Activated T-cell treated with anti-CD3 and anti-CD28 coated beads for 48 hours (primary cell): ENCODE measurements around the gene METTL16.

Source experiments
- DNase-seq: peaks from one replicate; pipeline ENCODE4 v3.0.0-alpha.2; 2020; ENCODE audit warnings: low read depth

Gene METTL16

DNA sequence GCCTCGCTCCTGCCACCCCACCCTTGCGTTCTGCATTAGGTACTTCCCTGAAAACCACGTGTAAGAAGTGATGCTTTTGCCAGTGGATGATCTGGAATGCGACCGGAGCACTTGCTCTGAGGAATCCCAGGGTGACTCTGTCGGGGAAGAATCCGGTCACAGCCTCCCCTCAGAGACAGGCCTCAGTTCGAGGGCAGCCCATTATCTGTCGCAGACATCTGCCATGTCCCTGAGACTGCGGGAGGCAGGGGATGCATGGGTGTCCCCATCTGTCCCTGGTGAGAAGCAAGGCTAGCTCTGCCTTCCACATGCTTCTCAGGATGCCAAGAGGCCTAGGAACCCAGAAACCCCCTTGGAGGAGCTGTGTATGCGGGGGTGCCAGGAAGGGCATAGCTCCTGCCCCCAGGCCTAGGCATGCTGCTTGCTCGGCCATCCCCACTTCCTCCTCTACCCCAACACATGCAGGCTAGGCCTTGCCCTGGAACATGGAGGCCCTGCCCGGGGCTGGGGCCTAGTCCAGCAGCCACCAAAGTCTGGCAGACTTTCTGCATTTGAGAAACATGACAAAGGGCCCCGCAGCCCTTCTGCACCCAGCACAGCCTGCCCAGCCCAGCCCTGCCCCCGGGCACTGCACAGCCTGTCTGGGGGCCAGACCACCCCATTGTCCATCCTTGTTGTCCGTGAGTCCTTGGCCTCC lies 131.3 kb downstream of the METTL16 start:
- DNase-seq: no peak

DNA sequence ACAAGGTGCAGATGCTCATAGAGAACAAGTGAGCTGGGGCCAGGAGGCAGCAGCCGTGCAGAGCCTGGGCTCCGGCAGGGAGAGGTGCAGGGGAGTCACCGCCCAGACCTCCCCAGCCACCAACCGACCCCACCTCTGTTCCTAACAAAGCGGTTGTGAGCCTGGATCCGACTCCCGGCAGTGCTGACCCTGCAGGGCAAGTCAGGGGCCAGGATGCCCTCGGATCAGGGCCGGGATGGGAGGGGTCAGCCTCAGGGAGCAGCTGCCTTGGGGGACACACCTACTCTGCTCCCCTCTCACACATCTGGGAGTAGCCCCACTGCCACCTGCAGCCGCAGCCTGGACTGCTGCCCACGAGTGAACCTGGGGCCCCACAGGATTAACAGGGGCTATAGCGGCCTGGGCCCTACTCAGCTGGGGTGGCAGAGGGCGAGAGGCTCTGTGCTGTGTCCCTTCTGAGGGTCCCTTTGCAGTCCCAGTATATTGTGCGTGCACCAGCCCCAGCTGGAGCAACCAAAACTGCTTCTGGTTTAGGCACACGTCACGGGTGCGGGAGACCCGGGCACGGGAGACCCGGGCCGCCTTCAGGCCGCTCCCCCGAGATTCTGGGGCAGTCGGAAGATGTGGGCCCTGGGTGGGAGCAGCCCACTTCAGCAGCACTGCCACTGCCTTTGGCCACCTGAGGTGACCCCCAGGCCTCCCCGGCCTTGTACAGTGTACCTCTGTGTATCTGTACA lies 132.0 kb downstream of the METTL16 start:
- no peak for DNase-seq

DNA sequence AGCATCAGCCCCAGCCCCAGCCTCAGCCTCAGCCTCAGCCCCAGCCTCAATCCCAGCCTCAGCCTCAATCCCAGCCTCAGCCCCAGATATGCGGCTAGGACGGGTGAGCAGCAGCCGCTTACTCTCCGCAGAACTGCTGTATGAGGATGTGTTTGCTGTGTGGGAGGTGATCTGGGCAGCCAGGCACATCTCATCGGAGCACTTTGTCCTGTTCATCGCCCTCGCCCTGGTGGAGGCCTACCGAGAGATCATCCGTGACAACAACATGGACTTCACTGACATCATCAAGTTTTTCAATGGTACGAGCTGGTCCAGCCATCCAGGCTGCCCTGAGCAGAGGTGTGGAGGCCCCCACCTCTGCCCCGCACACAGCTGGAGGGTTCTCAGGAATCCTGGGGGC lies 132.8 kb downstream of the METTL16 start:
- no peak for DNase-seq

DNA sequence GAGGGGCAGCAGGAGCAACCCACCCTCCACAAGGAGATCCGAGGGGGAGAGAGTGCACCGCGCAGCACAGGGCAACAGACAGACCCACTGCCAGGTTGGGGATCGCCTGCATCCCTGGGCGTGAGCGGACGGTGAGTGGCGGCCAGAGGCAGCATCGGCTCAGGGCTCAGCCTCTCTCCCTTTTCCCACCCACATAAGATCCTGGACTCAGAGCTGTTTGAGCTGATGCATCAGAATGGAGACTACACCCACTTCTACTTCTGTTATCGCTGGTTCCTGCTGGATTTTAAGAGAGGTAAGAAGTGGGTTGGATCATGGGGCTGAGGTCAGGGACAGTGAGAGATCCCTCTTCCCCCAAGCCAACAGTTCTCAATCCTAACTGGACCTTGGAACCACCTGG lies 134.0 kb downstream of the METTL16 start:
- no peak for DNase-seq

DNA sequence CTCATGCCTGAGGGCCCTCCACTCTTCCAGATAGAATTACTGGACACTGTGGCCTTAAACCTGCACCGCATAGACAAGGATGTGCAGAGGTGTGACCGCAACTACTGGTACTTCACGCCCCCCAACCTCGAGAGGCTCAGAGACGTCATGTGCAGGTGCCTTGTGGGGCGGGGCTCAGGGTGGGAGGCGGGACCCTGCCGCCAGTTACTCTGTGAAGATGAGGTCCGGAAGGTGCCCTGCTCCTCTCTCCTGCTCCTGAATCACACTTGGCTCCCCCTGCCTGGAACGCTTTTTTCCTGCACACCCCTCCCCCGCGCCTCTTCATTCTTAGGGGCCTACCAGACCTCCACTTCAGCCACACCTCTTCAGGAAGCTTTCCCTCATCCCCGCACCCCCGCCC lies 135.6 kb downstream of the METTL16 start:
- no peak for DNase-seq

DNA sequence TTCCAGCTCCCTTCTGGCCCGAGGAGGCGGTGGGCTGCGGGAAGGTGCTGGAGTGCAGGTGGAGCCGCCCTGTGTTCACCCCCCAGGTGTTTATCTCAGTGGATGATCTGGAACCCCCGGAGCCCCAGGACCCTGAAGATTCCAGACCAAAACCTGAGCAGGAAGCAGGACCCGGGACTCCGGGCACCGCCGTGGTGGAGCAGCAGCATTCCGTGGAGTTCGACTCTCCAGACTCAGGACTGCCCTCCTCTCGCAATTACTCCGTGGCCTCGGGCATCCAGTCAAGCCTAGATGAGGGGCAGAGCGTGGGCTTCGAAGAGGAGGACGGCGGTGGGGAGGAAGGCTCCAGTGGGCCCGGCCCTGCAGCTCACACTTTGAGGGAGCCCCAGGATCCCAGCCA lies 136.3 kb downstream of the METTL16 start:
- DNase-seq: no peak

DNA sequence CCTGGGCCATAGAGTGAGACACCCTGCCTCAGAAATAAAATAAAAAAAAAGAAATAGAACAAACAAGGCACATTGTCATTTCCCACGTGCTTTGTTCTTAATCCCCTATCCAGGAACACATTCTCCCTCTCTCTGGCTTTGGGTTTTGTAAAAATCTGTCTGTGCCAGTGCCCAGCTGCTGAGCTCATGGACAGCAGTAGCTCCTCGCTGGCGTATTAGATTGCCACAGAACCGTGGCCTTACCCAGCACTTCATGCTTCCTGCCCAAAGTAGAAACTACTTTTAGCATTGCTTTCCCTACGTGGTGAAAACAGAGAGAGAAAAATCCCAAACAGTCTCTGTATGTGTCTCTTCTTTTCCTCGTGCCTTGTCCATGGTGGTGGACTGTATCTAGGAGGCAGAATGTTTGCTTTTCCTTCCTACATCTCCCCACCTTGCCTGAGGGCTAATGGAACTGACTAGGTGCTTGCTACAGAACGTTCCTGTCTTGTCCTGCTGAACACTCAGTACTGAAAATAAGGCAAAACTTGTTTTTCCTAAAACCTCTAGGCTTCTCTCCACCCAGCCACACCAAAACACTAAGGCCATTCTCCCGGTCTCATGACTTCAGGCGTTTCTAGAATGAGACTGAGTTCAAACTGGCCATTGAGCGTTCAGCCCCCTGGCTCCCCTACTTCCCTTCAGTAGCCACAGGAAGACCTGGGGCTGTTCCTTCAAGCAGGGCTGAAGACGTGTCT lies 137.0 kb downstream of the METTL16 start:
- DNase-seq: no peak

DNA sequence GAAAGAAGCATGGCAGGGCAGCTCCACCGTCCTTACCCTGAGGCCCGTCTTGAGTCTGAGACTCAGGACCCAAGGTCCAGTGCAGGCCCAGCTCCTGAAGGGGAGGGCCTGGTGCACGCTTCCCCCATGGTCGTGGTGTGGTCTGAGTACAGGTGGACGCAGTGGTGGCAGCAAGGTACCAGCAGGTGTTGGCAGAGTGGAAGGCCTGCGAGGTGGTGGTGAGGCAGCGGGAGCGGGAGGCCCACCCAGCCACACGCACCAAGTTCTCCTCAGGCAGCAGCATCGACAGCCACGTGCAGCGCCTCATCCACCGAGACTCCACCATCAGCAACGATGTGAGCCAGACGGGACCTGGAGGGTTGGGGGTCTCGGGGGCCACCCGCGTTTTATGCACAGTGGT lies 138.5 kb downstream of the METTL16 start:
- DNase-seq: no peak

DNA sequence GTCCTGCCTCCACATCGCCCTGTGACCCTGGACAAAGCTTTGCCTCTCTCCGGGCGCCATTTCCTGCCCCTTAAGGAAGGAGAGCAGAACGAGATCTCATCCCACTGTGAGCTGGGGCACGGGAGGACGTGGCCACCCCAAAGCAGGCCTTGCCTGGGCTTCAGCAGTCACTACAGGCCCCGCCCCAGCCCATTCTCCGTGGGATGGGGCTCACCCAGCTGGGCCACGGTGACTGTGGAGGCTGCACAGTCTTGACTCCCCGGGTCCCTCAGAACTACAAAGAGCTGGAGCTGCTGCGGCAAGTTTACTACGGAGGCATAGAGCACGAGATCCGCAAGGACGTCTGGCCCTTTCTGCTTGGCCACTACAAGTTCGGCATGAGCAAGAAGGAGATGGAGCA lies 139.0 kb downstream of the METTL16 start:
- DNase-seq: no peak

DNA sequence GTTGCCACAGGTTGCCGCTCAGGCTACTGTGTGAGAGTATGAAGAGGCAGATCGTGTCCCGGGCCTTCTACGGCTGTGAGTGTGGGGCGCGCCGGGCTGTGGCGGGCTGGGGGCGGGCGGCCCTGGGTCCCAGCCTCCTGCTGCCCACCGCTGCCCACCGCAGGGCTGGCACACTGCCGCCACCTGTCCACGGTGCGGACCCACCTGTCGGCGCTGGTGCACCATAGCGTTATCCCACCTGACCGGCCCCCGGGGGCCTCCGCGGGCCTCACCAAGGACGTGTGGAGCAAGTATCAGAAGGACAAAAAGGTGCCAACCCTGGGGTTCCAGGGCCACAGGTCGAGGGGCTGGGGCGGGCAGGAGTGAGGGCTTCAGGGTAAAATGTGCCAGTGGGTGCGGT lies 139.5 kb downstream of the METTL16 start:
- no peak for DNase-seq

DNA sequence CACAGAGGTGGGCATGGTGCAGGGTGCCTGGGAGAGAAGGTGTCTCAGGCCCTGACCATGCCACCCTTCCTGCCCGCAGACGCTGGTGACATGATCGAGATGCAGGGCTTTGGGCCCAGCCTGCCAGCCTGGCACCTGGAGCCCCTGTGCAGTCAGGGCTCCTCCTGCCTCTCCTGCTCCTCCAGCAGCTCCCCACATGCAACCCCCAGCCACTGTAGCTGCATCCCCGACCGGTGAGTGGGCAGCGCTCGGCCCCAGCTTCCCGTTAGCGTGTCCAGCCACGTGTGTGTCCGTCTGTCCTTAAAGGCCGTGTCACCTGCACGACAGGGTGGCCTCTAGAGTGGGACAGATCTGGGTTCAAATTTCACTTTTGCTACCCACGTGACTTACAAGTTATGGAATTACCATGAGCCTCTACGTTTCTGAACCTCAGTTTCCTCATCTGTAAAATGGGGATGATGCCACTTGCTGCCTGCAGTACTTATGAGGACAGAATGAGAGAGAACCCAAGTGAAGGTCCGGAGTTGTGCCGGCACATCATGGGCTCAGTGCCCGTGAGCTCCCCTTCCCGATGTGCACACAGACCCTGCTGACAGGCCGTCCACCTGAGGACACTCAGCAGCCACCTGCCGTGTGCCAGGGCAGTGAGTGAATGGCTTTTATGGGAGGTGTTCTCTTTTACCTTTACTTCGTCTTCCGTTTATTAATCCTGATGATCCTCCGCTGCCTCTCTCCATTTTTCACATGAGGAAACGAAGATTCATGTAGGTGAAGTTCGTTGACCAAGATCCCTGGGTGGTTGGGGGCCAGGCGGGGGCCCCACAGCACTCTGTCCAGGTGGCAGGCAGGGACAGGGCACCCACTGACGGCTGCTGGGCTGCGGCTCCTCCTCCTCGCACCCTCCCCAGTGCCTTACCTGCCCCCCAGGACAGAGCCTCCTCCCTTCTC lies 140.2 kb downstream of the METTL16 start:
- DNase-seq: no peak

DNA sequence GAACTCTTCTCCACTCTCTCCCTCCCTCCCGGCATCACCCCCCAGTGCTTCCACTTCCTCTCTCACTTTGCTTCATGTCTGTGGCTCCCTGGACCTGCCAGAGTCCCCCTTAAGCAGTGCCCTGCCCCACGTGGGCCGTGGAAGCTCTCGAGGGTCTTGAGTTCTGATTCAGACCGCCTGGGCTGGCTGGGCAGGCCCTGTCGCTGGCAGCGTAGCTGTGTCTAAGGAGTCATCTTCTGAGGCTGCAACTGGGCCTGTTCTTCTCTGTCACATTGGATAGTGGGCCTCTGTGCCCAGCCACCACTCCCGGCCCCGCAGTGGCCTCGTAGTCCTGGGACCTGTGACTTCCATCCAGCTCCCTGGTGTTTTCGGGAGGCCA lies 141.5 kb downstream of the METTL16 start:
- DNase-seq: no peak

DNA sequence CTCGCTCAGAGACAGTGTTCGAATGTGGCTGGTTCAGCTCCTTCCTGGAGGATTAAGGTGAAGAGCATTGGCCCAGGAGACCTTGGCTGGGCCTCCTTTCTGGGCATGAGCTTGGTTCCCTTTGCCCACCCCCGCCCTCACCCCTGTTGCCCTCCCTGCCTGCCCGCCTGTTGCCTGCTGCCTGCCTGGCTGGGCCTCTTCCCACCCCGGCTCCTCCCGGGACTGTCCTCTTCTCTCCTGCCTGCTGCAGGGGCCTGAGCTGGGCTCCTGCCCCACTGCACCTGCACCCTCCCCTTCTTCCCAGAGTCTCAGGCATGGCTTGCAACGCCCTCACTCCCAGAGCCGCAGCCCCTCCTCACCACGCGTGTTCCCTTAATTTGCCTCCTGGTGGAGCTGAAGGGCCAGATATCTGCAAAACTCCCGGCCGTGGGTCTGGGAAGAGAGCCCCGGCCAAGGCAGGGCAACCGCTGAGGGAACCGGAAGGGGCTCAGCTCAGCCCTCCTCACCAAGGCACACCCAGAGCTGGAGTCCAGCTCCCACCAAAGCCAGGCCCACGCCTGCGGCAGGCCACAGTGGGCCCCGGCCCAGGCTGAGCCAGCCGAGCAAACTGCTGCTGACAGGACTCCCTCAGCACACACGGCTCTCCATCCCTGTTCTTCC lies 142.0 kb downstream of the METTL16 start:
- no peak for DNase-seq

DNA sequence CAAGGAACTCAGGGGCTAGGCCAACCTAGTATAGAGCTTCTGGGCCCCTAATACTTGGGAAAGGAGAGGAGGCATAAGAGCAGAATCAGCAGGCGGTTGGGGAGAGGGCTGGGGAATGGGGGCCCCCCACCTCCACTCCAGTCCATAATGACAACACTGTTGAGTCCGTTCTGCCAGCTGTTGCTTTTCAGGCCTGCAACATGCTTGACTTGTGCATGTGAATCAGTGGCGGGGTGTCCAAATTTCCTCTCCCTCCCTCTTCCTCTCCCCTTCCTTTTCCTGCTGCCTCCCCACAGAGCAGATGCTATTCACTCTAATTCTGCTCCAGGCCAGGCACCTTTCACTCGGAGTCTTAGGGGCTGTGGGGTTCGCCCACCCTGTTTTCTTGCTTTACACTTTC lies 142.6 kb downstream of the METTL16 start:
- no peak for DNase-seq

DNA sequence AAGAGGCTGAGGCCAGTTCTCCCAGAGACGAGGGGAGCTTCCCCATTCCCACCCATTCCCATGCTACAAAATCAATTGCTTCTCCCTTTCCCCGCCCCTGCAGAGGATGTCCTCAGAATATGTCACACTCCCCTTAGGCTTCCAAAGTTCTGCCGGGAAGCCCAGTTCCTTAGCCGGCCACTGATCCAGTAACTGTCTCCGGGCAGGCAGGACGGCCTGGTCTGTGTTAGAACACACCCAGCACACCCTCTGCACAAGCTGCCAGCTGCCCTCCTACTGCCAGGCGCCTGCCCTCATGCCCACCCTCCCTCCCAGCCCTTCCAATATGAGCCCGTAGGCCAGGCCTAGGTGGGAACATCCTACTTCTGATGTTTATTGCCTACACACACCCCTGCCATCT lies 143.3 kb downstream of the METTL16 start:
- DNase-seq: no peak

DNA sequence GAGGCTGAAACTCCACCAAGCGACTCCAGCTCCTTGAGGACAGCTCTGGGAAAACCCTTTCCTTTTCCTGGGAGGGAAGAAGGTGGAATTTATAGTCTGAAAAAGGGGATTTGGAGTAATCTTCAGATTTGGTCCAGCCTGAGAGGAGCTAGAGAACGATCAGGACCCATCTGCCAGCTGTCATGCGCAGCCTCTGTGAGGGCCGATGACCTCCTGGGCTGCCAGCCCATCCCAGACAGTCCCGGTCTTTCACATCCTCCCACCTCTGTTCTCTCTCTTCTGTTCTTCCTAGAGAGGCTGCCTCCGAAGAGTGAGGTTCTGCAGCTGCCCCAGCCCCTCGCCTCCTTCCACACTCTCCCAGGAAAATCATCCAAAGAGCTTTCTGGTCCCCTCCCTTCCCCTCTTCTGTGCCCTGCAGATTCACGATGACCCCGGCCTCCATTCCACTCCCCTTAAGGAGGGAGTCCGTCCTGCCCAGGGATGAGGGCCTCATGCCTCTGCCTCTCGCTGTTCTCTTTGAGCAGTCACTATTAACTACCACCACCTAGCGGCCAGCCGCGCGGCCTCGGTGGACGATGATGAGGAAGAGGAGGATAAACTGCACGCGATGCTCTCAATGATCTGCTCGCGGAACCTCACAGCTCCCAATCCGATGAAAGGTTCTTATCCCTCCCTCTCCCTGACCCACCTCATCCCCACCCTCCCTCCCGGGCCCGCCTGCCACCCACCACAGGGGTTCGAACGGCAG lies 144.8 kb downstream of the METTL16 start:
- DNase-seq: no peak
